ENCODE measurements around the gene KLHL2. TPM values are rescaled to one million over a fixed set of nuclear protein-coding genes. Genes with fewer than 3 reads are reported as not detected.
A peak's percentile ranks its signal among the peaks of the same experiment; 100 is the strongest.

Gene KLHL2
- total RNA-seq, 4 donors from 2014 or later, result 12.5 to 16.4 (median 14.1) TPM

GRCh38 chr4:165192956-165193355 is 14.4 kb upstream of the KLHL2 start:
- H3K4me3 ChIP-seq, result no peak overlapping the region
- H3K36me3 ChIP-seq, result no peaks in the 10 kb centered on the region
- H3K27ac ChIP-seq, result no peak overlapping the region
- TF ChIP-seq EP300 (IDR thresholded peaks at IDR 0.05) (no peak), POLR2A (IDR thresholded peaks at IDR 0.05) (no peak), CTCF (IDR thresholded peaks at IDR 0.05) (no peak), POLR2AphosphoS5 (IDR thresholded peaks at IDR 0.05) (no peak)
- no peak for DNase-seq (ENCODE audit: low spot score in 2 of 2)
- no peaks in the 10 kb centered on the region for H3K9me3 ChIP-seq
- 92% methylated on average over 4 of the region's 4 CpGs for WGBS
- H3K4me1 ChIP-seq, result no peaks in the 10 kb centered on the region
- H3K27me3 ChIP-seq, result no peaks in the 10 kb centered on the region

GRCh38 chr4:165194368-165194767 is 13.0 kb upstream of the KLHL2 start:
- TF ChIP-seq POLR2A (IDR thresholded peaks at IDR 0.05), result no peak
- no peak for TF ChIP-seq CTCF (IDR thresholded peaks at IDR 0.05)
- no peak for TF ChIP-seq POLR2AphosphoS5 (IDR thresholded peaks at IDR 0.05)
- TF ChIP-seq EP300 (IDR thresholded peaks at IDR 0.05), result no peak
- no peak overlapping the region for H3K27ac ChIP-seq
- no peaks in the 10 kb centered on the region for H3K27me3 ChIP-seq
- H3K9me3 ChIP-seq, result no peaks in the 10 kb centered on the region
- DNase-seq (ENCODE audit: low spot score in 2 of 2), result no peak
- no peaks in the 10 kb centered on the region for H3K36me3 ChIP-seq
- H3K4me1 ChIP-seq, result no peaks in the 10 kb centered on the region
- WGBS, result 92% methylated on average over 1 of the region's 1 CpG
- H3K4me3 ChIP-seq, result no peak overlapping the region

GRCh38 chr4:165198329-165198728 is 9.0 kb upstream of the KLHL2 start:
- WGBS, result 98% methylated on average over 1 of the region's 1 CpG
- no peak for DNase-seq (ENCODE audit: low spot score in 2 of 2)
- no peaks in the 10 kb centered on the region for H3K4me1 ChIP-seq
- no peak overlapping the region for H3K27ac ChIP-seq
- H3K27me3 ChIP-seq, result no peaks in the 10 kb centered on the region
- H3K9me3 ChIP-seq, result no peaks in the 10 kb centered on the region
- H3K4me3 ChIP-seq, result no peak overlapping the region
- no peaks in the 10 kb centered on the region for H3K36me3 ChIP-seq
- TF ChIP-seq CTCF (IDR thresholded peaks at IDR 0.05) (no peak), EP300 (IDR thresholded peaks at IDR 0.05) (no peak), POLR2A (IDR thresholded peaks at IDR 0.05) (no peak), POLR2AphosphoS5 (IDR thresholded peaks at IDR 0.05) (no peak)

- H3K27ac ChIP-seq, result peak overlapping the region; percentile 8
- H3K9me3 ChIP-seq, result no peaks in the 10 kb centered on the region
- no peaks in the 10 kb centered on the region for H3K4me1 ChIP-seq
- no peak for TF ChIP-seq POLR2A (IDR thresholded peaks at IDR 0.05)
- TF ChIP-seq CTCF (IDR thresholded peaks at IDR 0.05), result no peak
- no peak for TF ChIP-seq POLR2AphosphoS5 (IDR thresholded peaks at IDR 0.05)
- no peak for TF ChIP-seq EP300 (IDR thresholded peaks at IDR 0.05)
- H3K4me3 ChIP-seq, result no peak overlapping the region
- no peaks in the 10 kb centered on the region for H3K27me3 ChIP-seq
- no peaks in the 10 kb centered on the region for H3K36me3 ChIP-seq
- DNase-seq (ENCODE audit: low spot score in 2 of 2), result no peak
Observed at GRCh38 chr4:165199286-165199685, 8.1 kb upstream of the KLHL2 start.

- H3K4me1 ChIP-seq, result no peaks in the 10 kb centered on the region
- no peak for TF ChIP-seq CTCF (IDR thresholded peaks at IDR 0.05)
- TF ChIP-seq POLR2AphosphoS5 (IDR thresholded peaks at IDR 0.05), result no peak
- TF ChIP-seq POLR2A (IDR thresholded peaks at IDR 0.05), result no peak
- no peak for TF ChIP-seq EP300 (IDR thresholded peaks at IDR 0.05)
- H3K27me3 ChIP-seq, result no peaks in the 10 kb centered on the region
- H3K9me3 ChIP-seq, result no peaks in the 10 kb centered on the region
- no peak for DNase-seq (ENCODE audit: low spot score in 2 of 2)
- H3K27ac ChIP-seq, result no peak overlapping the region
- 78% methylated on average over 2 of the region's 2 CpGs for WGBS
- no peak overlapping the region for H3K4me3 ChIP-seq
- H3K36me3 ChIP-seq, result no peaks in the 10 kb centered on the region
Observed at GRCh38 chr4:165199722-165200121, 7.6 kb upstream of the KLHL2 start.
